HEK293 (cell line): ENCODE measurements around the gene THEM5.

ENCODE experiments used
- CTCF ChIA-PET: fragments of 350-600 bp; formaldehyde crosslinking; extraction: SDS; loops from one replicate; lab custom pipeline; 2021; ENCODE audit warnings: antibody characterized with exemption; lab: Yijun Ruan, JAX
- POLR2A ChIA-PET: fragments of 300-600 bp; formaldehyde crosslinking; extraction: SDS; loops from one replicate; lab custom pipeline; 2020; ENCODE audit warnings: antibody characterized with exemption, inconsistent platforms; lab: Yijun Ruan, JAX
- H3K27ac ChIP-seq: fragments of 200-500 bp; sonication (Bioruptor generic); 2 replicates; pipeline ENCODE4 v1.5.1; 2014; ENCODE audit warnings: low read depth, low read length, control low read depth, inconsistent platforms; ENCODE audit errors: extremely low read depth
- H3K36me3 ChIP-seq, 2 experiments: fragments of 200-500 bp in 1 of 2; sonication (Bioruptor generic) in 1 of 2; 1 replicate in 1 of 2; 2 replicates in 1 of 2; pipeline ENCODE4 v1.5.1; 2014 to 2017; ENCODE audit warnings: inconsistent platforms in 2 of 2, low read length in 2 of 2; ENCODE audit not compliant: control insufficient read depth in 2 of 2, insufficient read depth in 1 of 2
- H3K4me1 ChIP-seq: fragments of 200-500 bp; sonication (Bioruptor generic); 2 replicates; pipeline ENCODE4 v1.5.1; 2014; ENCODE audit warnings: mild to moderate bottlenecking, low read length, inconsistent platforms; ENCODE audit not compliant: control insufficient read depth, insufficient read depth
- H3K4me3 ChIP-seq: 2 replicates; pipeline ENCODE4 v1.5.1; 2011; ENCODE audit warnings: low read depth, mild to moderate bottlenecking, control low read depth, low read length, moderate library complexity
- H3K9me3 ChIP-seq: fragments of 200-500 bp; sonication (Bioruptor generic); 2 replicates; pipeline ENCODE4 v1.5.1; 2014; ENCODE audit warnings: low read depth, low read length, inconsistent platforms; ENCODE audit not compliant: control insufficient read depth, insufficient read depth
- ELK4 ChIP-seq: IDR thresholded peaks from 2 replicates; pipeline ENCODE4 v1.6.1; 2011; ENCODE audit warnings: mild to moderate bottlenecking, low read depth, low read length, borderline replicate concordance
- GLIS1 ChIP-seq: fragments of 450-650 bp; formaldehyde crosslinking; IDR thresholded peaks from 2 replicates; pipeline ENCODE4 v1.5.1; 2016; ENCODE audit warnings: missing biosample characterization, missing genetic modification characterization
- GLIS2 ChIP-seq: fragments of 450-650 bp; formaldehyde crosslinking; IDR thresholded peaks from 2 replicates; pipeline ENCODE4 v1.5.1; 2016; ENCODE audit warnings: missing biosample characterization, missing genetic modification characterization
- KLF17 ChIP-seq: fragments of 450-650 bp; formaldehyde crosslinking; IDR thresholded peaks from 2 replicates; pipeline ENCODE4 v1.5.1; 2016; ENCODE audit warnings: missing biosample characterization, missing genetic modification characterization
- SP2 ChIP-seq: fragments of 450-650 bp; formaldehyde crosslinking; IDR thresholded peaks from 2 replicates; pipeline ENCODE4 v1.5.1; 2016; ENCODE audit warnings: missing biosample characterization, missing genetic modification characterization
- SP3 ChIP-seq: fragments of 450-650 bp; formaldehyde crosslinking; IDR thresholded peaks from 2 replicates; pipeline ENCODE4 v1.5.1; 2016; ENCODE audit warnings: missing biosample characterization, missing genetic modification characterization
- ZBTB17 ChIP-seq: fragments of 450-650 bp; formaldehyde crosslinking; IDR thresholded peaks from 2 replicates; pipeline ENCODE4 v1.5.1; 2016; ENCODE audit warnings: missing biosample characterization, missing genetic modification characterization
- ZBTB48 ChIP-seq: fragments of 450-650 bp; formaldehyde crosslinking; IDR thresholded peaks from 2 replicates; pipeline ENCODE4 v1.5.1; 2016; ENCODE audit warnings: missing biosample characterization, missing genetic modification characterization
- ZIC2 ChIP-seq: fragments of 450-650 bp; formaldehyde crosslinking; IDR thresholded peaks from 2 replicates; pipeline ENCODE4 v1.5.1; 2016; ENCODE audit warnings: missing biosample characterization, missing genetic modification characterization
- ZNF280C ChIP-seq: fragments of 450-650 bp; formaldehyde crosslinking; IDR thresholded peaks from 2 replicates; pipeline ENCODE4 v1.5.1; 2016; ENCODE audit warnings: missing biosample characterization, missing genetic modification characterization
- ZNF394 ChIP-seq: fragments of 450-650 bp; formaldehyde crosslinking; IDR thresholded peaks from 2 replicates; pipeline ENCODE4 v1.5.1; 2016; ENCODE audit warnings: missing biosample characterization, missing genetic modification characterization, mild to moderate bottlenecking, moderate library complexity, borderline replicate concordance
- ZNF488 ChIP-seq: fragments of 450-650 bp; formaldehyde crosslinking; IDR thresholded peaks from 2 replicates; pipeline ENCODE4 v1.5.1; 2016; ENCODE audit warnings: missing biosample characterization, missing genetic modification characterization

The THEM5 gene

GRCh38 chr1:151833172-151833900, 20.2 kb downstream of the THEM5 start (continued):
- no peak for TF ChIP-seq ZNF280C (tag by site-specific recombination)

GRCh38 chr1:151832318-151832980, 21.1 kb downstream of the THEM5 start:
- CTCF ChIA-PET: interaction anchor here (0.5 to 1.0 kb wide), 3 partner anchors 69 to 1555 kb away, joined by 4 to 5 read pairs (median 5); partner anchors contain the start of gene MRPL9
- no peaks in the 10 kb centered on the region for H3K36me3 ChIP-seq
- H3K27ac ChIP-seq: no peak overlapping the region
- H3K4me3 ChIP-seq: no peak overlapping the region
- TF ChIP-seq ZBTB48 (tag by site-specific recombination): peak; percentile 58; the same call in 1 of the 2 replicates
- peak; percentile 94 for TF ChIP-seq ZBTB17 (tag by site-specific recombination)
- TF ChIP-seq ZIC2 (tag by site-specific recombination): peak; percentile 62
- no peak for TF ChIP-seq ELK4
- TF ChIP-seq, all 188 proteins: peak for 3
- Histone ChIP-seq H3K4me1 (peaks cover 2% of the 10 kb centered on the region), H3K9me3 (no peaks in the 10 kb centered on the region)
- POLR2A ChIA-PET: no interaction called here

GRCh38 chr1:151831605-151832004, 21.9 kb downstream of the THEM5 start, which contains the start of gene RORC:
TSS of gene RORC (minus strand) at chr1:151831802. CDS start at chr1:151831764, 38 bp downstream.
- Histone ChIP-seq H3K27ac (no peak within 1 kb of the TSS), H3K4me1 (peaks cover 2% of the 10 kb centered on the region), H3K4me3 (no peak within 1 kb of the TSS), H3K9me3 (no peaks in the 10 kb centered on the region), H3K36me3 (no peaks in the 10 kb centered on the region)
- ChIA-PET POLR2A (no interaction called here), CTCF (interaction anchor here (1.0 kb wide), 1 partner anchor 238 kb away, joined by 5 read pairs; no protein-coding TSS in a partner anchor)
- TF ChIP-seq SP2 (peak; percentile 37; the same call in 1 of the 2 replicates), GLIS2 (0 out of 2 replicates have a peak, but pooled peaks have one; percentile 17), SP3 (0 out of 2 replicates have a peak, but pooled peaks have one; percentile 10), ZNF488 (tag by site-specific recombination) (no peak), ZIC2 (tag by site-specific recombination) (peak; percentile 22; the same call in 1 of the 2 replicates), ZNF394 (tag by site-specific recombination) (no peak), GLIS1 (tag by site-specific recombination) (peak; percentile 79), ZBTB17 (tag by site-specific recombination) (peak; percentile 78; the same call in 1 of the 2 replicates), KLF17 (tag by site-specific recombination) (0 out of 2 replicates have a peak, but pooled peaks have one; percentile 17)
